GM12878 (cell line): ENCODE measurements around the gene KCND3. TPM values are rescaled to one million over a fixed set of nuclear protein-coding genes. Genes with fewer than 3 reads are reported as not detected.

Experiments used
- ATAC-seq: fragments of 200-7000 bp; cut with Tn5 transposase; 3 replicates; pipeline ENCODE4 v1.9.1; 2020; ENCODE audit warnings: mild to moderate bottlenecking, moderate library complexity
- BruUV-seq: library from RNA; stranded (reverse); fragments of 400-500 nt; replicated peaks from 2 replicates; lab custom pipeline; 2021; lab: Mats Ljungman, UMichigan
- CTCF ChIA-PET: fragments of 300-600 bp; sonication (Branson Sonifier 250); formaldehyde crosslinking; extraction: SDS; loops from one replicate; lab custom pipeline; 2021; ENCODE audit warnings: inconsistent platforms; lab: Yijun Ruan, JAX
- POLR2A ChIA-PET: fragments of 350-600 bp; formaldehyde crosslinking; extraction: SDS; loops from one replicate; lab custom pipeline; 2021; ENCODE audit warnings: inconsistent platforms; lab: Charles Lee
- RAD21 ChIA-PET: fragments of 300-600 bp; sonication (Branson Sonifier 250); formaldehyde crosslinking; loops from one replicate; lab custom pipeline; 2023; ENCODE audit warnings: antibody characterized with exemption; ENCODE audit not compliant: unreplicated experiment; lab: Charles Lee
- SMC1A ChIA-PET: fragments of 300-600 bp; sonication (Branson Sonifier 250); formaldehyde crosslinking; loops from one replicate; lab custom pipeline; 2023; ENCODE audit not compliant: unreplicated experiment, uncharacterized antibody; lab: Charles Lee
- DNase-seq: peaks from one replicate; pipeline ENCODE4 v3.0.0-alpha.2; 2011; ENCODE audit warnings: low read depth, low spot score
- FAIRE-seq: peaks from 3 replicates; lab custom pipeline; 2011; peaks lifted over from hg19 to GRCh38; lab: Jason Lieb, UNC
- H2AFZ ChIP-seq: 2 replicates; pipeline ENCODE4 v1.6.0; 2011; ENCODE audit warnings: low read depth, low read length, control low read depth; ENCODE audit not compliant: control insufficient read depth
- H3K27ac ChIP-seq: 2 replicates; pipeline ENCODE4 v1.5.1; 2011; ENCODE audit warnings: control low read depth; ENCODE audit not compliant: control insufficient read depth, insufficient read depth
- H3K27me3 ChIP-seq, 2 experiments: replicated peaks in 1 of 2; 2 replicates each; pipeline versions ENCODE4 v1.6.0 to v1.6.1; 2011; ENCODE audit warnings: low read length in 1 of 2; ENCODE audit not compliant: control insufficient read depth in 2 of 2, insufficient read depth in 2 of 2
- H3K36me3 ChIP-seq, 2 experiments: 2 replicates each; pipeline ENCODE4 v1.5.1; 2011; ENCODE audit warnings: low read length in 1 of 2; ENCODE audit not compliant: control insufficient read depth in 2 of 2, insufficient read depth in 2 of 2
- H3K4me1 ChIP-seq: 2 replicates; pipeline ENCODE4 v1.6.1; 2011; ENCODE audit warnings: mild to moderate bottlenecking, low read length, moderate library complexity, mixed read lengths; ENCODE audit not compliant: control insufficient read depth, insufficient read depth
- H3K4me2 ChIP-seq: 2 replicates; pipeline ENCODE4 v1.6.0; 2011; ENCODE audit warnings: control low read depth; ENCODE audit not compliant: control insufficient read depth, insufficient read depth
- H3K4me3 ChIP-seq: fragments of 200-600 bp; sonication (generic); 2 replicates; pipeline ENCODE4 v1.5.1; 2016
- H3K79me2 ChIP-seq: 2 replicates; pipeline ENCODE4 v1.6.0; 2011; ENCODE audit warnings: low read length; ENCODE audit not compliant: control insufficient read depth, insufficient read depth
- H3K9ac ChIP-seq: 2 replicates; pipeline ENCODE4 v1.8.0; 2011; ENCODE audit warnings: low read length, control low read depth, mixed read lengths; ENCODE audit not compliant: control insufficient read depth, insufficient read depth
- H3K9me3 ChIP-seq: replicated peaks from 3 replicates; pipeline ENCODE4 v1.5.1; 2011; ENCODE audit warnings: mild to moderate bottlenecking, low read length; ENCODE audit not compliant: control insufficient read depth, insufficient read depth
- H4K20me1 ChIP-seq: 2 replicates; pipeline ENCODE4 v1.6.0; 2011; ENCODE audit not compliant: control insufficient read depth, insufficient read depth
- IKZF1 ChIP-seq: fragments of 450-650 bp; conservative IDR thresholded peaks from 2 replicates; pipeline ENCODE4 v1.6.1; 2017; ENCODE audit warnings: antibody characterized with exemption, mild to moderate bottlenecking
- KDM1A ChIP-seq: fragments of 200-600 bp; sonication (generic); IDR thresholded peaks from 2 replicates; pipeline ENCODE4 v1.6.1; 2016; ENCODE audit warnings: borderline replicate concordance
- NFYA ChIP-seq: IDR thresholded peaks from 2 replicates; pipeline ENCODE4 v1.6.1; 2011; ENCODE audit warnings: low read depth, mild to moderate bottlenecking, low read length, improper control_type of control experiment, borderline replicate concordance
- POLR2A ChIP-seq: IDR thresholded peaks from 2 replicates; pipeline ENCODE4 v1.6.1; 2011; ENCODE audit warnings: low read depth, mild to moderate bottlenecking, low read length
- SKIL ChIP-seq: fragments of 450-650 bp; IDR thresholded peaks from 2 replicates; pipeline ENCODE4 v1.6.1; 2017; ENCODE audit warnings: mild to moderate bottlenecking, low read depth, inconsistent platforms; ENCODE audit not compliant: poor library complexity, severe bottlenecking
- STAT3 ChIP-seq: IDR thresholded peaks from 2 replicates; pipeline ENCODE4 v1.6.1; 2011; ENCODE audit warnings: low read depth, low read length, improper control_type of control experiment
- TARDBP ChIP-seq: IDR thresholded peaks from 2 replicates; pipeline ENCODE4 v1.6.1; 2016; ENCODE audit warnings: borderline replicate concordance
- TCF7 ChIP-seq: IDR thresholded peaks from 2 replicates; pipeline ENCODE4 v1.6.1; 2014; ENCODE audit warnings: antibody characterized with exemption, borderline replicate concordance
- ZBTB11 ChIP-seq: fragments of 450-650 bp; formaldehyde crosslinking; IDR thresholded peaks from 2 replicates; pipeline ENCODE4 v1.5.0; 2022; ENCODE audit warnings: mild to moderate bottlenecking, missing genetic modification characterization
- ZBTB33 ChIP-seq: fragments of 450-650 bp; IDR thresholded peaks from 2 replicates; pipeline ENCODE4 v1.6.1; 2017; ENCODE audit warnings: mild to moderate bottlenecking
- WGBS: methylation state at CpG from one replicate; pipeline ENCODE4 v1.1.6; 2016; ENCODE audit warnings: low lambda C conversion rate; ENCODE audit not compliant: insufficient replicate concordance, insufficient coverage; ENCODE audit errors: missing lambda C conversion rate; 5-methylcytosine and 5-hydroxymethylcytosine counted together
- in situ Hi-C: fragments of 300-500 bp; cut with MboI; formaldehyde crosslinking; loops from 9 replicates; pipeline ENCODE4 v1.14.3; 2018; ENCODE audit warnings: mixed read lengths
- intact Hi-C: fragments of 100-400 bp; cut with micrococcal nuclease; formaldehyde crosslinking; loops from one replicate; pipeline ENCODE4 v1.14.2; 2022; ENCODE audit not compliant: unreplicated experiment
- polyA plus RNA-seq, 11 experiments: library from polyadenylated mRNA; depleted of rRNA in 4 of 11; unstranded in 6 of 11; stranded (reverse) in 5 of 11; fragments of >200 nt; fragmentation: Nextera tagmentation in 4 of 11; fragmentation: Illumina TruSeq in 1 of 11; extraction: Ambion mirVana in 4 of 11; extraction: Trizol in 1 of 11; gene quantifications; 1 replicate in 1 of 11; 2 replicates in 10 of 11; pipeline versions ENCODE4 v1.2.1 to v1.2.3, GENCODE V29; 2011 to 2016; ENCODE audit warnings: inconsistent platforms in 2 of 11, missing spikeins in 2 of 11, low read depth in 1 of 11
- total RNA-seq, 4 experiments: library from RNA; depleted of rRNA in 3 of 4; stranded (reverse); fragments of >200 nt in 3 of 4; fragmentation: Illumina TruSeq in 1 of 4; extraction: Trizol in 1 of 4; gene quantifications; 2 replicates each; pipeline versions ENCODE4 v1.2.1 to v1.2.3, GENCODE V29; 2013 to 2021
- TF ChIP-seq, protein P1 (sequence below): fragments of 450-650 bp; IDR thresholded peaks from 2 replicates; pipeline ENCODE4 v1.6.1; 2017; ENCODE audit warnings: mild to moderate bottlenecking, moderate library complexity

KCND3 gene
- total and polyA plus RNA-seq, 10 of the 15 experiments (the other 5 are each of a cell fraction or from before 2014, with no cell fraction given) = 0.02 TPM; not detected in 9

GRCh38 chr1:111927652-111928051, 61.8 kb downstream of the KCND3 start:
- WGBS = 18% methylated on average over 2 of the region's 2 CpGs
- Histone ChIP-seq H3K9ac (no peak overlapping the region), H3K9me3 (no peaks in the 10 kb centered on the region), H3K4me1 (no peaks in the 10 kb centered on the region), H3K4me2 (no peak overlapping the region), H3K27me3 (no peaks in the 10 kb centered on the region; a peak in 2 of 4 replicates), H2AFZ (no peak overlapping the region), H3K36me3 (no peaks in the 10 kb centered on the region), H3K4me3 (no peak overlapping the region), H3K27ac (no peak overlapping the region), H4K20me1 (no peaks in the 10 kb centered on the region), H3K79me2 (no peaks in the 10 kb centered on the region)
- RAD21 ChIA-PET = no interaction called here
- POLR2A ChIA-PET = no interaction called here
- in situ Hi-C loops = no loop called here
- no peak for DNase-seq
- CTCF ChIA-PET = no interaction called here
- ATAC-seq = no peak
- FAIRE-seq = no peak
- SMC1A ChIA-PET = no interaction called here
- intact Hi-C loops = no loop called here
- BruUV-seq = no TSS peak
- TF ChIP-seq NFYA = no peak
- no peak for TF ChIP-seq SKIL
- no peak for TF ChIP-seq ZBTB33
- no peak for TF ChIP-seq STAT3
- no peak for TF ChIP-seq ZBTB11 (CRISPR knock-in tag)
- TF ChIP-seq TCF7 = no peak
- TF ChIP-seq TARDBP = no peak
- TF ChIP-seq, protein P1, sequence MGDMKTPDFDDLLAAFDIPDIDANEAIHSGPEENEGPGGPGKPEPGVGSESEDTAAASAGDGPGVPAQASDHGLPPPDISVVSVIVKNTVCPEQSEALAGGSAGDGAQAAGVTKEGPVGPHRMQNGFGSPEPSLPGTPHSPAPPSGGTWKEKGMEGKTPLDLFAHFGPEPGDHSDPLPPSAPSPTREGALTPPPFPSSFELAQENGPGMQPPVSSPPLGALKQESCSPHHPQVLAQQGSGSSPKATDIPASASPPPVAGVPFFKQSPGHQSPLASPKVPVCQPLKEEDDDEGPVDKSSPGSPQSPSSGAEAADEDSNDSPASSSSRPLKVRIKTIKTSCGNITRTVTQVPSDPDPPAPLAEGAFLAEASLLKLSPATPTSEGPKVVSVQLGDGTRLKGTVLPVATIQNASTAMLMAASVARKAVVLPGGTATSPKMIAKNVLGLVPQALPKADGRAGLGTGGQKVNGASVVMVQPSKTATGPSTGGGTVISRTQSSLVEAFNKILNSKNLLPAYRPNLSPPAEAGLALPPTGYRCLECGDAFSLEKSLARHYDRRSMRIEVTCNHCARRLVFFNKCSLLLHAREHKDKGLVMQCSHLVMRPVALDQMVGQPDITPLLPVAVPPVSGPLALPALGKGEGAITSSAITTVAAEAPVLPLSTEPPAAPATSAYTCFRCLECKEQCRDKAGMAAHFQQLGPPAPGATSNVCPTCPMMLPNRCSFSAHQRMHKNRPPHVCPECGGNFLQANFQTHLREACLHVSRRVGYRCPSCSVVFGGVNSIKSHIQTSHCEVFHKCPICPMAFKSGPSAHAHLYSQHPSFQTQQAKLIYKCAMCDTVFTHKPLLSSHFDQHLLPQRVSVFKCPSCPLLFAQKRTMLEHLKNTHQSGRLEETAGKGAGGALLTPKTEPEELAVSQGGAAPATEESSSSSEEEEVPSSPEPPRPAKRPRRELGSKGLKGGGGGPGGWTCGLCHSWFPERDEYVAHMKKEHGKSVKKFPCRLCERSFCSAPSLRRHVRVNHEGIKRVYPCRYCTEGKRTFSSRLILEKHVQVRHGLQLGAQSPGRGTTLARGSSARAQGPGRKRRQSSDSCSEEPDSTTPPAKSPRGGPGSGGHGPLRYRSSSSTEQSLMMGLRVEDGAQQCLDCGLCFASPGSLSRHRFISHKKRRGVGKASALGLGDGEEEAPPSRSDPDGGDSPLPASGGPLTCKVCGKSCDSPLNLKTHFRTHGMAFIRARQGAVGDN = no peak
- TF ChIP-seq POLR2A = no peak
- no peak for TF ChIP-seq IKZF1
- no peak for TF ChIP-seq KDM1A
